ENCODE data around the gene WWOX. TPM values are rescaled to one million over a fixed set of nuclear protein-coding genes. Genes with fewer than 3 reads are reported as not detected.

Gene WWOX
- total RNA-seq, 1 experiment from 2014 or later: 15.6 TPM

DNA sequence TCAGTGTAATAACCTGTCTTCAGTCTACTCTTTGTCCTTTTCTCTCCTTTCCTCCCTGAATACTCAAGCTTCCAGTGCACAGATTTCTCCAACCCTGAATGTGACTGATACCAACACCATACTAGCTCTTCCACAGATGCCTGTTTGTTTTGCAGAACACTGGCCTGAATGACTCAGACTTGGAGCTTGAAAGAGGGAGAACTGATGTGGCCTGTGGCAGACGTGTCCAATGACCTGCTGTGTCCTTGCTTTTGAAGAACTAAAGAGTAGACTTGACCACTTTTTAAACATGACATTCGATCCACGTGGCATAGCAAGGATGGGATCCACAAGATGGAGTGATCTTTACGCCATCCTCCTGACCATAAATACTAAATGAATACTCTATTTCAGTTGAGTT is 361.0 kb downstream of the WWOX start:
- Histone ChIP-seq H3K23me2 (ENCODE audit: insufficient read length, low read depth, low read length, poor library complexity, severe bottlenecking) (no peaks in the 10 kb centered on the region), H2BK120ac (ENCODE audit: low read depth, low read length, poor library complexity, severe bottlenecking) (no peak overlapping the region), H3K4ac (ENCODE audit: low read depth, low read length) (no peak overlapping the region), H3K27ac (ENCODE audit: insufficient read length, low read depth, low read length) (no peak overlapping the region), H3K4me2 (ENCODE audit: insufficient read depth, insufficient read length, low read length) (no peak overlapping the region), H4K91ac (ENCODE audit: insufficient read length, low read depth, low read length) (no peak overlapping the region), H2BK15ac (ENCODE audit: low read depth, low read length) (no peak overlapping the region), H2AFZ (ENCODE audit: low read length) (no peak overlapping the region), H3K14ac (ENCODE audit: insufficient read depth, low read length) (no peak overlapping the region), H3K23ac (ENCODE audit: insufficient read length, low read depth, low read length) (no peak overlapping the region), H4K20me1 (ENCODE audit: control insufficient read depth, insufficient read depth, insufficient read length) (no peaks in the 10 kb centered on the region), H2AK5ac (ENCODE audit: insufficient read length, low read length) (no peak overlapping the region), H2BK5ac (ENCODE audit: insufficient read length, low read length) (no peak overlapping the region), H3K79me1 (ENCODE audit: insufficient read depth, low read depth, low read length, poor library complexity, severe bottlenecking) (no peaks in the 10 kb centered on the region), H3K18ac (ENCODE audit: insufficient read length, low read depth, low read length) (no peak overlapping the region), H3K9me3 (ENCODE audit: control insufficient read depth, low read depth, low read length) (no peaks in the 10 kb centered on the region), H2BK20ac (ENCODE audit: low read depth, low read length, poor library complexity, severe bottlenecking) (no peak overlapping the region), H3K27me3 (ENCODE audit: insufficient read depth, low read length) (no peaks in the 10 kb centered on the region), H3T11ph (ENCODE audit: low read length) (no peak overlapping the region), H4K8ac (replicated peaks; ENCODE audit: insufficient read length, low read depth, low read length) (no peak overlapping the region), H3K56ac (ENCODE audit: insufficient read length, low read depth, low read length) (no peak overlapping the region), H2BK12ac (ENCODE audit: insufficient read length, low read depth, low read length) (no peak overlapping the region), H4K5ac (ENCODE audit: insufficient read length, low read depth, low read length) (no peak overlapping the region), H3K4me1 (ENCODE audit: insufficient read depth, low read length) (no peaks in the 10 kb centered on the region), H3K79me2 (ENCODE audit: insufficient read depth, low read length) (no peaks in the 10 kb centered on the region), H3K9ac (ENCODE audit: extremely low read depth, insufficient read length, low read length) (no peak overlapping the region)
- H3K27ac Mint-ChIP-seq: no peak overlapping the region
- peaks cover 3 to 9% (median 5%) of the 10 kb centered on the region in 3 experiments; a peak in 6 of 7 replicates for H3K36me3 Mint-ChIP-seq (ENCODE audit: insufficient read depth in 1 of 3, low read depth in 3 of 3)
- no peak overlapping the region for H3K4me3 Mint-ChIP-seq
- no CpG with 5 or more reads among the region's 4 CpGs for WGBS (ENCODE audit: extremely low coverage, insufficient read length, low lambda C conversion rate)
- TF ChIP-seq, protein P1, sequence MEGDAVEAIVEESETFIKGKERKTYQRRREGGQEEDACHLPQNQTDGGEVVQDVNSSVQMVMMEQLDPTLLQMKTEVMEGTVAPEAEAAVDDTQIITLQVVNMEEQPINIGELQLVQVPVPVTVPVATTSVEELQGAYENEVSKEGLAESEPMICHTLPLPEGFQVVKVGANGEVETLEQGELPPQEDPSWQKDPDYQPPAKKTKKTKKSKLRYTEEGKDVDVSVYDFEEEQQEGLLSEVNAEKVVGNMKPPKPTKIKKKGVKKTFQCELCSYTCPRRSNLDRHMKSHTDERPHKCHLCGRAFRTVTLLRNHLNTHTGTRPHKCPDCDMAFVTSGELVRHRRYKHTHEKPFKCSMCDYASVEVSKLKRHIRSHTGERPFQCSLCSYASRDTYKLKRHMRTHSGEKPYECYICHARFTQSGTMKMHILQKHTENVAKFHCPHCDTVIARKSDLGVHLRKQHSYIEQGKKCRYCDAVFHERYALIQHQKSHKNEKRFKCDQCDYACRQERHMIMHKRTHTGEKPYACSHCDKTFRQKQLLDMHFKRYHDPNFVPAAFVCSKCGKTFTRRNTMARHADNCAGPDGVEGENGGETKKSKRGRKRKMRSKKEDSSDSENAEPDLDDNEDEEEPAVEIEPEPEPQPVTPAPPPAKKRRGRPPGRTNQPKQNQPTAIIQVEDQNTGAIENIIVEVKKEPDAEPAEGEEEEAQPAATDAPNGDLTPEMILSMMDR (conservative IDR thresholded peaks at IDR 0.05): no peak
- H3K9me3 Mint-ChIP-seq: peaks cover 8 to 13% of the 10 kb centered on the region in 2 experiments; a peak in 4 of 5 replicates
- H3K4me1 Mint-ChIP-seq: peaks cover 17 to 18% of the 10 kb centered on the region in 2 experiments
- no peaks in the 10 kb centered on the region for H3K27me3 Mint-ChIP-seq (ENCODE audit: low read depth)
- no peak for DNase-seq
